GM19324 (cell line): Measurements from ENCODE around the gene CSTPP1.
"Not testable (repeated sequence)": the region's sequence is repeated elsewhere in the genome, so short reads cannot be mapped to it uniquely, and the experiment has no call there.

Experiments
- ATAC-seq: cut with Tn5 transposase; IDR thresholded peaks from one replicate; pipeline ENCODE4 v1.9.1; 2021; ENCODE audit warnings: mild to moderate bottlenecking, moderate library complexity; ENCODE audit not compliant: unreplicated experiment, low FRiP score

Gene CSTPP1

DNA sequence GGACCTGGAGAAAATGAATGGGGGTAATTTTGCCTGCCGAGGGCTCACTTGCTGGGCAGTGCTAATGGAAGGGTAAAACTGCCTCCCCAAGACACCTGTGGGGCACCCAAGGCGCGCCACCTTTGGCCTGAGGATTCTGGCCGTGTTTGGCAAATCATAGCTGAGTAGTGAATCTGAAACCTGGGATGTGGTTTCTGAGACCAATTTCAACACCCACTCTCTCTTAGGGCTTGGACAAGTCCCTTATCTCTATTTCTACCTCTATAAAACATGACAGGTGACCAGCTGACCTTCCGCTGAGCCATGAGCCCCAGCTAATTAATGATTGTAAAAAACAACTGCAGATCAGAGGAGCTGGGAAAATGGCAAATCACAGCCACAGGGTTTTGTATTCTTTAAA lies 251.2 kb downstream of the CSTPP1 start:
- no peak for ATAC-seq

DNA sequence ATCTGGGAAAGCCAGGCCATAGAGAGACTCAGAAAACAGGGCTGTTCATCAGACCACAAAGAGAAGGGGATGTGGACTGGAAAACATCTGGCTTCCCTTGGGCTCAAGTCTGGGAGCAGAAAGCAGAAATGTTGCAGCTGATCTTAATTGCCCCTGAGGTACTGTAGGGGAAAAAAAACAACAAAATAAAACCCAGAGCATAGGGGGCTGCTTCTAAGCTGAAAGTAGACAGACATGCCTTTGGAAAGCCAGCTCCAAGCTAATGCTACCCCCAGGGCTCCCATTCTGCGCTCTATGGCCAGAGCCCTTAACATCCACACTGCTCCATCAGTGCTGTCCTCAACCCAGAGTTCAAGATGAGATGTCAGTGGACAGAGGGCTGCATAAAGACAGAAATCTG lies 251.7 kb downstream of the CSTPP1 start:
- ATAC-seq = no peak

DNA sequence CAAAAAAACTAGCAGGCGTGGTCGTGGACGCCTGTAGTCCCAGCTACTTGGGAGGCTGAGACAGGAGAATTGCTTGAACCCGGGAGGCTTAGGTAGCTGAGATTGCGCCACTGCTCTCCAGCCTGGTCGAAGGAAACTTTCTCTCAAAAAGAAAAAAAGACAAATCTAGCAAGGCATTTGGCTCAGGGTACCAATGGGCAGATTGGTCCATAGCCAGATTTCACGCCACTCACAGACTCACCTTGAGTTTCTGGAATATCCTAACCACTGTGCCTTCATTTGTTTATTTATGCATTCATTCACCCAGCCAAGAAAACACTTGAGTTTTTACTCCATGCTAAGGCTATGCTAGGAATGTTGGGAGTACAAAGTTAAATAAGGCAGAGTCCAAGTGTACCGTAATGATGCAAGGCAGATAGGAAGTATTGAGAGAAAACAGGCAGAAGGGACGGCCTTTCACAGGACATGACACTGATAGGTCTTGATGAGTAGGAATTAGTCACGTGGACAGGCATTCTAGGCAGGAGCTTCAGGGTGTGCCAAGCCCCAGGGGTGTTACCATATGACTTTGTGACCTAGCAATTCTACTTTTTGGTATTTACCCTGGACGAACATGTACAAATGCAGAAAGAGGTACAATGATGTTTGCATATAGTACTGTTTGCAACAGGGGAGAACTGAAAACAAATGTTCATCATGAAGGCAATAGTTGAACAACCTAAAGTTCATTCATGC lies 252.7 kb downstream of the CSTPP1 start:
- ATAC-seq = no peak

DNA sequence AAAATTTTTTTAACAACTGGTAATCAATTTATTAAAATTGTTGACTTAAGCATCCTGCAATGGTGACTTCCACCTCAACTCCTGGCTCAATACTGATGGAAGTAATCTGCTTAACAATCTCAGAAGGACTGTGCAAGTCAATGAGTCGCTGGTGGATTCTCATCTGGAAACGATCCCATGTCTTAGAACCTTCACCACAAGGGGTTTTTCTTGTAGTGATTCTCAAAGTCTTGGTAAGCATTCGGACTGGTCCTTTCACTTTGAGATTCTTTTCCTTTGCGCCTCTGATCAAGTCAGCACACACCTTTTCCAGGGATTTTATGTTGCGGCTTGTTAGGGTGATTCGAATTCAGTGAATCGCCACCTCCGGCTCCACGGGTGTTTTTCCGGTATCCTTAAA lies 254.6 kb downstream of the CSTPP1 start:
- not testable (repeated sequence) for ATAC-seq

DNA sequence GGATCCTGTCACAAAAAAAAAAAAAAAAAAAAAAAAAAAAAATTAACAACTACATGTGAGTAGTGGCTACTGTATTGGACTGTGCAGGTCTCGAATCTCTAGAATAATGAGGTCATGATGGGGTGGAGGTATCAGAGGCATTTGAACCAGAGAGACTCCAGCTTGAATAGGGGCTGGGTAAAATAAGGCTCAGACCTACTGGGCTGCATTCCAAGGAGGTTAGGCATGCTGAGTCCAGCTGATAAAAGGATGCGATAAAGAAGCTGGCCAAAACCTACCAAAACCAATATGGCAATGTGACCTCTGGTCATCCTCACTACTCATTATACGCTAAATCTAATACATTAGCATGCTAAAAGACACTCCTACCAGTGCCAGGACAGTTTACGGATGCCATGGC lies 255.6 kb downstream of the CSTPP1 start:
- ATAC-seq = no peak

DNA sequence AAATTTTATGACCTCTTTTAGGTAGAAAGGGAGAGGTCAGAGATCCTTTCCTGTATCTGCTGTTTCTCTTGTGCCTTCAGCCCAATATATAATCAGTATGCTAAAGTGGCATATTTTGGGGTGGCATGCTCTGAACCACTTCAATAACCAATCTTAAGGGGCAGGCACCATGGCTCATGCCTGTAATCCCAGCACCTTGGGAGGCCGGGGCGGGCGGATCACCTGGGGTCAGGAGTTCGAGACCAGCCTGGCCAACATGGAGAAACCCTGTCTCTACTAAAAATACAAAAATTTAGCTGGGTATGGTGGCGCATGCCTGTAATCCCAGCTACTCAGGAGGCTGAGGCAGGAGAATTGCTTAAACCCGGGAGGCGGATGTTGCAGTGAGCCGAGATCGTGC lies 261.6 kb downstream of the CSTPP1 start:
- not testable (repeated sequence) for ATAC-seq

DNA sequence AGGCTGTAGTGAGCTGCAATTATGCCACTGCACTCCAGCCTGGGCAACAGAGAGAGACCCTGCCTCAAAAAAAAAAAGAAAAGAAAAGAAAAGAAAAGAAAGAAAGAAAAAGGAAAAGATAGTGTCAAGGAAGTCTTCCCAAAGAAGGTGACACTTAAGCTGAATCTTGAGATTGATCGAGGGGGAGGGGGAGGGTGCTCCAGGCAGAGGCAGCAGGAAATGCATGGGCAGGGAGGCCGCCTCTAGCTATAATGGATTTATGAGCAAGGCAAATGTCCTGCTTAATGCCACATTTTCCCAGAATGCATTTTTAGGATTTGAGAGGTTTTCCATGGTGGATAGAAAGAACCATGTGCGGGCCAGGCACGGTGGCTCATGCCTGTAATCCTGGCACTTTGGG lies 264.5 kb downstream of the CSTPP1 start:
- ATAC-seq = no peak

DNA sequence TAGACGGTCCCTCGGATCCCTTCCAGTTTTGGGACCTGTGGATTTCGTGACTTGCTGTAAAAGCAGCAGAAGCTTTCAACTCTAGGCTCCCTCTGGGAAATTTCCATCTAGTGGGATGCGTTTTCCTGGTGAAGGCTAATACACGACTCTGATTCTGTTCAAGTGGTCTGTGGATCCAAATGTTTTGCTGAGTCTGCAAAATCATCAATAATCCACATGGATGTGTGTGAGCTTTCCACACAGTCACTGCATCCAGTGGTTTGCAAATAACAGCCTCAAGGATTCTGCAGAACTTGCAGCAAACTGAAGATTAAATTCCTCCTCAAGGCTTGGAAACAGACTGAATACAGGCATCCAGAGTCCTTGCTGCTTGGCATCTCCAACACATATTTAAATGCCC lies 266.0 kb downstream of the CSTPP1 start:
- ATAC-seq = no peak

DNA sequence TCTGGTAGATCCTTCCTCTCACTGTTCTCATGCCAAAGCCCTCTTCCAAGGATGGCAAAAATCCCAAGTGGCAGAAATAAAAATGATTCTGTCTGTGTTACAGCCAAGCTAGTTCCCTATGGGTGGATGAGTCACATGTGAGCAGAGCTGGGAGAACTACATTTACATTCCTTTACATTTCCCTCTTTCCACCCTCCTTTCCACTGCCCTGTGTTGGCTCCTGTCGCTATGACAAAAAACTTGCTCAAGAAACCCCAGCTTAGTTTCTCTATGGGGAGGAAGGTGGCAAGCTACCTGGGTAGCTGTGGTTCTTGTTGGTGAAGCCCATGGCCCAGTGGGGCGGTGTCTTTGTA lies 268.1 kb downstream of the CSTPP1 start:
- no peak for ATAC-seq

DNA sequence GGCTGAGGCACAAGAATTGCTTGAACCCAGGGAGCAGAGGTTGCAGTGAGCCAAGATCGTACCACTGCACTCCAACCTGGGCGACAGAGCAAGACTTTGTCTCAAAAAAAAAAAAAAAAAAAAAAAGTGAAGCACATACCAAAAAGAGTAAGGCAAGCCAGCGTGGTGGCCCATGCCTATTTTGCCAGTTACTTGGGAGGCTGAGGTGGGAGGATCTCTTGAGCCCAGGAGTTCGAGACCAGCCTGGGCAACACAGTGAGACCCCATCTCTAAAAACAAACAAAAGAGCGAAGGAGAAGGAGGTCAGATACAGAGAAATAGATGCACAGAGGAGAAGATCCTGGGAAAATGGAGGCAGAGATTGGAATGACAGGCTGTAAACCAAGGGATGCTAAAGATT lies 270.0 kb downstream of the CSTPP1 start:
- not testable (repeated sequence) for ATAC-seq

DNA sequence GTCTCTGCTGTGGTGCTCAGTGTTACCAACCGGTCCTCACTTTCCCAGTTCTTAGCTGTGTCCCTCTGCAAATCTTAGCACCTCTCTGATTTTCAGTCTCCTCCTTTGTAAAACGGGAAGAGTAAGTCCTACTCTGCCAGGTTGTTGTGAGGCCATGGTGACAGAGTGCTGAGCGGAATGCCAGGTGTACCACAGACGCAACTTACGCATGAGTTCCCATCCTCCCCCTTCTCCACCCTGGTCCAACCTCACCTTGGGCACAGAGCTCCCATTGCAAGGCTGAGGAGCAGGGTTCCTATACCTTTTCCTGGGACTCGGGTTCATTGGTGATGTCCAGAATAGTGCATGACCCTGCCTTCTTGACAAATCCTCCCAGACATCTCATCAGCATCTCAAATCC lies 270.9 kb downstream of the CSTPP1 start:
- ATAC-seq = no peak

DNA sequence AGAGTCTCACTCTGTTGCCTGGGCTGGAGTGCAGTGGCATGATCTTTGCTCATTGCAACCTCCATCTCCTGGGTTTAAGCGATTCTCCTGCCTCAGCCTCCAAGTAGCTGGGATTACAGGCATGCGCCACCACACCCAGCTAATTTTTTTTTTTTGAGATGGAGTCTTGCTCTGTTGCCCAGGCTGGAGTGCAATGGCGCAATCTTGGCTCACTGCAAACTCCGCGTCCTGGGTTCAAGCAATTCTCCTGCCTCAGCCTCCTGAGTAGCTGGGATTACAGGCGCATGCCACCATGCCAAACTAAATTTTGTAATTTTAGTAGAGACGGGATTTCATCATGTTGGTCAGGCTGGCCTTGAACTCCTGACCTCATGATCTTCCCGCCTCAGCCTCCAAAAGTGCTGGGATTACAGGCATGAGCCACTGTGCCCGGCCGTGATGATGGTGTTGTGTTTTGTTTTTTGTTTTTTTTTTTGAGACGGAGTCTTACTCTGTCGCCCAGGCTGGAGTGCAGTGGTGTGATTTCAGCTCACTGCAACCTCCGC lies 271.5 kb downstream of the CSTPP1 start:
- not testable (repeated sequence) for ATAC-seq

DNA sequence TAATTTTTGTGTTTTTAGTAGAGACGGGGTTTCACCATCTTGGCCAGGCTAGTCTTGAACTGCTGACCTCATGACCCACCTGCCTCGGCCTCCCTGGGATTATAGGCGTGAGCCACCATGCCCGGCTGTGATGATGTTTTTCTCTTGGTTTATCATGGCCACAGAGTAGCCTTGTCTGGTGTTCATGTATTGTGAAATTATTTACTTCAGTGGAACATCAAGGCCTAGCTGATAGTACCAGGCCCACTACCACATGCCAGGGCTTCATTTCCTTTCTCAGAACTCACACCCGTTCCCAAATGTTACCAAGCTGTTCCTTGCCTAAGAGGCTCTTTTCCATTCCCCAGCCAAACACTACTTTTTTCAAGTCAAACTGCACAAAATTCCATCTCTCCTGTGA lies 272.1 kb downstream of the CSTPP1 start:
- no peak for ATAC-seq
